ENCODE data around the gene DISC1.

GRCh38 chr1:231682779-231683178 lies 56.2 kb downstream of the DISC1 start:
- TF ChIP-seq CTCF (IDR thresholded peaks at IDR 0.05) (no peak), POLR2A (IDR thresholded peaks at IDR 0.05) (no peak)
